NCI-H510A (cell line): ENCODE results near the gene CCR2.
A peak's percentile ranks its signal among the peaks of the same experiment; 100 is the strongest.

ENCODE experiments used
- DNase-seq: peaks from one replicate; lab custom pipeline; 2025; lab: John Stamatoyannopoulos, UW

The CCR2 gene

DNA sequence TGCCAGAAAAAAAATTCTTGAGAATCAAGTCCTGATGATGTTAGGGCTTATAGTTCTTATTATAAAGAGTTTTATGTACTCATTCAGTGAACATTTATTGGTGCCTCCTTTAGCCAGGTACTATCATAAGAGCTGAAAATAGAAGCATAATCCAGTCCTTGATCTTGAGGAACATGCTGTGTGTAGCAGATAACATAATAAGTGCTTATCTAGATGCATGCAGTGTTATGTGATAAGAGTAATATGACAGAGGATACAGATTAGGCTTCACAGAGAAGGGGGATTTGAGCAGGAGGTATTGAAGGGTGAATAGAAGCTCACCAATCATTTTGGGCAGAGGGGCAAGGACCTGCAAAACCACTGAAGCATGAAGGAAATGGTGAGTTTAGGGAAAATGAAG, 1.1 kb downstream of the CCR2 start:
- DNase-seq: no peak

DNA sequence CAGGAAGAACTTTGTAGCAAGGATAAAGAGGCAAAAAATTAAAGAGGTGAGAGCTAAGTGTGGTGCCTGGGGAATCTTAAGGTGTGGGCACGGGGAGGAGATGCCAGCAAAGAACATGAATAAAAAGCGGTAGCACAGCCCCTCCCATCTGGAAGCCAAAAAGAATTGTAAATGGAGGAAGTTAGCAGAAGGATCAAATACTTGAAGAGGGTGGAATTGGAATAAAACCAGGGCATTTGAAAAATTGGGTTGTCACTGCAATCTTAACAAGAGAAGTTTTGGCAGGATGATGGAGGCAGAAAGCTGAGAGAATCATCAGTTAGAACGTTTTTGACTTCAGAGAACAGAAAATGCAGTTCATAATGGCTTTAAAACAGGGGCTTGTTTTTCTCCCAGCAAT, 2.4 kb downstream of the CCR2 start:
- no peak for DNase-seq

DNA sequence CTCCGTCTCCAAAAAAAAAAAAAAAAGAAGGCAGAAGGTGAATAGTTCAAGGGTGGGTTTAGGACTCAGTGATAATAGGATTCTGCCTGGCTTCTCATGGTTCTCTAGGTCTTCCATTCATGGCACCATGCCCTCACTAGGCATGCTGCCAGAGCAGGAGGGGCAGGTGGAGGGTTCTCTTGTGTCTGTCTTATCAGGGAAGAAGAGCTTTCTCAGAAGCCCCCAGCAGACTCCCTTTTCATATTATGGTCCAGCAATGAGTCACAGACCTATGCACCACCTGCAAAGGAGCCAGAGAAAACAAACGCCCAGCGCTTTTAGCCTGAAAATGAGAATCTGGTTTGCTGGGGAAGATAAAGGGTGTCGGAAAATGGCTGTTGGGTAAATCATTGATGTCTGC, 3.0 kb downstream of the CCR2 start:
- DNase-seq: no peak

GRCh38 chr3:46358466-46358865, 4.6 kb downstream of the CCR2 start:
- no peak for DNase-seq

DNA sequence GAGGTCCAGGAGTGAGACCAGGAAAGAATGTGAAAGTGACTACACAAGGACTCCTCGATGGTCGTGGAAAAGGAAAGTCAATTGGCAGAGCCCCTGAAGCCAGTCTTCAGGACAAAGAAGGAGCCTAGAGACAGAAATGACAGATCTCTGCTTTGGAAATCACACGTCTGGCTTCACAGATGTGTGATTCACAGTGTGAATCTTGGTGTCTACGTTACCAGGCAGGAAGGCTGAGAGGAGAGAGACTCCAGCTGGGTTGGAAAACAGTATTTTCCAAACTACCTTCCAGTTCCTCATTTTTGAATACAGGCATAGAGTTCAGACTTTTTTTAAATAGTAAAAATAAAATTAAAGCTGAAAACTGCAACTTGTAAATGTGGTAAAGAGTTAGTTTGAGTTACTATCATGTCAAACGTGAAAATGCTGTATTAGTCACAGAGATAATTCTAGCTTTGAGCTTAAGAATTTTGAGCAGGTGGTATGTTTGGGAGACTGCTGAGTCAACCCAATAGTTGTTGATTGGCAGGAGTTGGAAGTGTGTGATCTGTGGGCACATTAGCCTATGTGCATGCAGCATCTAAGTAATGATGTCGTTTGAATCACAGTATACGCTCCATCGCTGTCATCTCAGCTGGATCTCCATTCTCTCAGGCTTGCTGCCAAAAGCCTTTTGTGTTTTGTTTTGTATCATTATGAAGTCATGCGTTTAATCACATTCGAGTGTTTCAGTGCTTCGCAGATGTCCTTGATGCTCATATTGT, 6.0 kb downstream of the CCR2 start:
- DNase-seq: peak; percentile 9

DNA sequence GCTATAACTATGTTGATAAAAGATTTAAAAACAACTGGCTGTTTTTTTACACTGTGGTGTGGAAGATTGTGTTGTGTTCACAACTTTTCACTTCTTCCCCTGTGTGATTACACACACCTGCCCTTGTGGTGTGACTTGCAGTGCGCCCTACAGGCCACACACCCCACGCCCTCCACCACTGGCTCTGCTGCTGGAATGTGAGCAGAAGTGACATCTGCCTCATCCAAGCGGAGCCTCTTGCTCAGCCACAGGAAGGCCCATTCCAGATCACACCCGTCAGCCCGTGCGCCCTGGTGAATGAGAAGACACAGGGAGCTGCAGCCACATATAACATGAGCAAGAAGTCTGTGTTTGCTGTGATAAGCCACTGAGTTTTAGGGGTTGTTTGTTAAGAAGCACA, 7.0 kb downstream of the CCR2 start:
- no peak for DNase-seq

DNA sequence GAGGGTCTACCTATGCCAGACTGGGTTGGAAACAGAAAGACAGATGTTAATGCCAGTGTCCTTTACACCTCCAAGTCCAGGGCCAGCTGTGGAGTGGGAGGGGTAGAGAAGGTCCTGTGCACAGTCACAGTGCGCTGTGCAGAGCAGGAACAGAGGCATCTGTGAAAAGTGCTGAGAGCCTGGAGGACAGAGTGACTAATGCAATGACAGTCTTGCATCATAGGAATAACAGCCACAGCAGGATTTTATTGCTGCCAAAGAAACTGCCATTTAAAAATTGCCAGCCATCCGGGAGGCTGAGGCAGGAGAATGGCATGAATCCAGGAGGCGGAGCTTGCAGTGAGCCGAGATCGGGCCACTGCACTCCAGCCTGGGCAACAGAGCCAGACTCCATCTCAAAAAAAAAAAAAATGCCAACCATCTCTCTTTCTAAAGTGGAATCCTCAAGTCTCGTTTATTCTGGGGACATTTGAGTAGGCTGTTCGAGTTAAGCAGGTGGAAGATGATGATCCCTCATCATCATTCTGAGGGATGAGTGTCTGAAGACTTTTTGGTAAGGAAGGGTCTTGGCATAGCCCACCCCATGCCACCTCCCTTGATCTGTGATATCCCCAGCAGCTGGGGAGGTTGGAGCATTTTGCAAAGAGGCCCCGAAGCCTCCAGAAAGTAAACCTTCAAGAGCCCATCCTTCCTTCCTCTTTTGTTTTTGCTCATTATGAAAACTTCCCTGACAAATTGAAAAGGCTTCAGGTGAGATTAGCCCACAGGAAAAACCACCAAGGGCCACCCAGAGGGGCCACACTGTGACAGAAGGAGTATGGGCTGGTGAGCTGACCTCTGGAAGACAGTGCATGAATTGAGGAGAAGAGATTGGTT, 7.7 kb downstream of the CCR2 start:
- no peak for DNase-seq

- no peak for DNase-seq
Observed at GRCh38 chr3:46365041-46365440, 11.1 kb downstream of the CCR2 start.

- no peak for DNase-seq
Observed at GRCh38 chr3:46365737-46366524, 12.0 kb downstream of the CCR2 start.

- no peak for DNase-seq
Observed at GRCh38 chr3:46367811-46368210, 13.9 kb downstream of the CCR2 start.

- DNase-seq: no peak
Observed at GRCh38 chr3:46368569-46368968, 14.7 kb downstream of the CCR2 start.

GRCh38 chr3:46369151-46369550, 15.2 kb downstream of the CCR2 start:
- no peak for DNase-seq

GRCh38 chr3:46369675-46370132, 15.8 kb downstream of the CCR2 start:
- DNase-seq: no peak

GRCh38 chr3:46370839-46371518, 17.1 kb downstream of the CCR2 start, which contains the start of gene CCR5:
Gene CCR5, plus strand, starts transcription at chr3:46370946. Its CDS starts 1,957 bp downstream, at chr3:46372903.
- DNase-seq: no peak

- DNase-seq: no peak
Observed at GRCh38 chr3:46371519-46372340, 17.8 kb downstream of the CCR2 start.

- DNase-seq: no peak
Observed at GRCh38 chr3:46372492-46373359, 18.8 kb downstream of the CCR2 start.

GRCh38 chr3:46374755-46375154, 20.8 kb downstream of the CCR2 start:
- no peak for DNase-seq

DNA sequence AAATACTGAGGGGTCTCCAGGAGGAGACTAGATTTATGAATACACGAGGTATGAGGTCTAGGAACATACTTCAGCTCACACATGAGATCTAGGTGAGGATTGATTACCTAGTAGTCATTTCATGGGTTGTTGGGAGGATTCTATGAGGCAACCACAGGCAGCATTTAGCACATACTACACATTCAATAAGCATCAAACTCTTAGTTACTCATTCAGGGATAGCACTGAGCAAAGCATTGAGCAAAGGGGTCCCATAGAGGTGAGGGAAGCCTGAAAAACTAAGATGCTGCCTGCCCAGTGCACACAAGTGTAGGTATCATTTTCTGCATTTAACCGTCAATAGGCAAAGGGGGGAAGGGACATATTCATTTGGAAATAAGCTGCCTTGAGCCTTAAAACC, 21.3 kb downstream of the CCR2 start:
- no peak for DNase-seq

DNA sequence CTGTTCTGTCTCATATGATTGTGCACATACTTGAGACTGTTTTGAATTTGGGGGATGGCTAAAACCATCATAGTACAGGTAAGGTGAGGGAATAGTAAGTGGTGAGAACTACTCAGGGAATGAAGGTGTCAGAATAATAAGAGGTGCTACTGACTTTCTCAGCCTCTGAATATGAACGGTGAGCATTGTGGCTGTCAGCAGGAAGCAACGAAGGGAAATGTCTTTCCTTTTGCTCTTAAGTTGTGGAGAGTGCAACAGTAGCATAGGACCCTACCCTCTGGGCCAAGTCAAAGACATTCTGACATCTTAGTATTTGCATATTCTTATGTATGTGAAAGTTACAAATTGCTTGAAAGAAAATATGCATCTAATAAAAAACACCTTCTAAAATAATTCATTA, 21.9 kb downstream of the CCR2 start:
- no peak for DNase-seq

DNA sequence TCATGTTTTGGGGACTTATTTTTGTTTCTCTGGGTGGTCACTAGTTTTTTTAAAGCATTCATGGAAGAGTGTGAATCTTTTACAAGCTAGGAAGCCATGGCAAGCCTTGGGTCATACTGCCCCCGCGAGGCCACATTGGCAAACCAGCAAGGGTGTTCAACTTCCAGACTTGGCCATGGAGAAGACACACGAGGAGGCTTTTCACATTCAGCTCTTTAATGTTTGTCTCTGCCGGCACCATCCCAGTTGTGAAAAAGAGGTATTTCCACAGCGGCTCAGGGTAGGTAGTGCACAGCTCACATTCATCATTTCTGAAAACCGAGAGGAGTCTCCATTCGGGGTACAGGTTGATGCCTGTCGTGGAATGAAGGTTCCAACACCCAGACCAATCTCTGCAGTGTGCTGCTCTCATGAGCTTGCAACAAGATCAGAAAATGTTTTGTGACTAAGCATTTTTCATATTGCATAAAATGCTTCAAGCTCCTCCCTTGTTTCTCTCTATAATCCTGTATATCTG, 24.6 kb downstream of the CCR2 start:
- no peak for DNase-seq
